Mucosa of descending colon (tissue), 3 donors: ENCODE data around the gene RBBP8NL. TPM values are rescaled to one million over a fixed set of nuclear protein-coding genes. Genes with fewer than 3 reads are reported as not detected.

ENCODE experiments used
- ATAC-seq: fragments of 200-7000 bp; cut with Tn5 transposase; one replicate; pipeline ENCODE4 v1.9.1; 2020; ENCODE audit warnings: mild to moderate bottlenecking, moderate library complexity
- DNase-seq, 3 donors: peaks; one replicate each; pipeline ENCODE4 v3.0.0-alpha.2; 2020
- H3K36me3 ChIP-seq: fragments of 200-600 bp; one replicate; pipeline ENCODE4 v1.8.0; 2021; ENCODE audit warnings: low read depth, mild to moderate bottlenecking
- H3K4me1 ChIP-seq: fragments of 200-600 bp; one replicate; pipeline ENCODE4 v1.8.0; 2021; ENCODE audit warnings: low read depth, mild to moderate bottlenecking
- H3K4me3 ChIP-seq: fragments of 200-600 bp; one replicate; pipeline ENCODE4 v1.8.0; 2021; ENCODE audit warnings: mild to moderate bottlenecking
- H3K9me3 ChIP-seq: fragments of 200-600 bp; one replicate; pipeline ENCODE4 v1.8.0; 2021; ENCODE audit warnings: mild to moderate bottlenecking
- intact Hi-C, 2 donors: fragments of 100-400 bp; cut with DNase I in 1 of 2; cut with micrococcal nuclease in 1 of 2; formaldehyde crosslinking; loops; one replicate each; pipeline versions ENCODE4 v1.11.0 to v1.11.1; 2022; cut with DNase I, micrococcal nuclease
- total RNA-seq, 3 donors: library from RNA; stranded (reverse); fragmentation: NEBNext Ultra II Directional in 2 of 3; extraction: Animal tissue kit (Norgen Biotek cat#: 25700) in 2 of 3; gene quantifications; one replicate each; pipeline versions ENCODE4 v1.2.1 to v1.2.4, GENCODE V29; 2021 to 2023
- TF ChIP-seq, protein P1 (sequence below): fragments of 200-600 bp; IDR thresholded peaks from one replicate; pipeline ENCODE4 v1.8.0; 2022; ENCODE audit warnings: antibody characterized with exemption, mild to moderate bottlenecking
- donor health status: DM: no; HTN: no; CAD: no; lungs with moderate emphysema.
- donor health status: DM: no; HTN: no; CAD: no.
- donor health status: DM: no; HTN: yes; CAD: no.

The RBBP8NL gene
- total RNA-seq, 3 donors from 2014 or later, result 2.3 to 7.0 (median 5.1) TPM

DNA sequence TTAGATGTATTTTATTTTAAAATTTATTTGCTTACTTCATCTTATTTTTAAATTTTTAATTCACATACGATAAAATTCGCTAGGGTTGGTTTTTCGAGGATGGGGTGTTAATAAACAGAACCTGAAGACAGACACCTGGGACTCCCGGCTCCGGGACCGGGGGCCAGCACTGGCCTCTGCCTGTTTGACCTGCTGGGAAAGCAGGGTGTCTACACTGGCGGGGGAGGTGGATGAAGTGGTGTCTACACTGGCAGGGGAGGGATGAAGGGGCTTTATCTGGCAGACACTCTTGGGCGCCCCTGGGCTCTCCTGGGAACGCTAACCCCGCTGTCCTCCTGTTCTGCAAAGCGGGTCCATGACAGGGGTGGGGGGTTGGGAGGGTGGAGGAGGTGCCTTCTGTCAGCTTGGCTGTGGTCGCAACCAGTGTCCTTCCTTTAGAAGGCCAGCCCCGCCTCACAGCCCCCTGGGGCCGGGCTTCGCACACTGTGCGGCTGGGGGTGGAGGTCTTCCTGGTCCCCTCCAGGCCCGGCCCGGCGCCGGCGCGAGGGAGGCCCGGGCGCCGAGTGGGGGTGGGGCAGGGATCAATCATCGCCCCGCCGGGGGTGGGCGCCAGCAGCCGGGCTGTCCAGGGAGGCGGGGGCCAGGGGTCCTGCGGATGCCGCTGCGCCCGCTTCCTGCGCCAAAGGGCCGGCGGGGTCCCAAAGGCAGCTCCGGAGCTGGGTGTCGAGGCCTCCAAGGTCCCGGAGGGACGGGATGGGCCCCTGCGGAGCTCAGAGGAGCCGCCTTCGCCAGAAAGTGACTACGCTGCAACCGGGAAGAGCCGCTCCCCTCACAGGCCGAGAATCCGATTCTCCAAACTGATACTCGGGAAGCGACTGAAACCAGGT lies 46.6 kb upstream of the RBBP8NL start:
- intact Hi-C loops, result no loop called here
- TF ChIP-seq, protein P1, sequence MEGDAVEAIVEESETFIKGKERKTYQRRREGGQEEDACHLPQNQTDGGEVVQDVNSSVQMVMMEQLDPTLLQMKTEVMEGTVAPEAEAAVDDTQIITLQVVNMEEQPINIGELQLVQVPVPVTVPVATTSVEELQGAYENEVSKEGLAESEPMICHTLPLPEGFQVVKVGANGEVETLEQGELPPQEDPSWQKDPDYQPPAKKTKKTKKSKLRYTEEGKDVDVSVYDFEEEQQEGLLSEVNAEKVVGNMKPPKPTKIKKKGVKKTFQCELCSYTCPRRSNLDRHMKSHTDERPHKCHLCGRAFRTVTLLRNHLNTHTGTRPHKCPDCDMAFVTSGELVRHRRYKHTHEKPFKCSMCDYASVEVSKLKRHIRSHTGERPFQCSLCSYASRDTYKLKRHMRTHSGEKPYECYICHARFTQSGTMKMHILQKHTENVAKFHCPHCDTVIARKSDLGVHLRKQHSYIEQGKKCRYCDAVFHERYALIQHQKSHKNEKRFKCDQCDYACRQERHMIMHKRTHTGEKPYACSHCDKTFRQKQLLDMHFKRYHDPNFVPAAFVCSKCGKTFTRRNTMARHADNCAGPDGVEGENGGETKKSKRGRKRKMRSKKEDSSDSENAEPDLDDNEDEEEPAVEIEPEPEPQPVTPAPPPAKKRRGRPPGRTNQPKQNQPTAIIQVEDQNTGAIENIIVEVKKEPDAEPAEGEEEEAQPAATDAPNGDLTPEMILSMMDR, result no peak
- no peak for DNase-seq
- no peaks in the 10 kb centered on the region for H3K9me3 ChIP-seq
- no peak overlapping the region for H3K4me3 ChIP-seq
- peaks cover 3% of the 10 kb centered on the region for H3K4me1 ChIP-seq
- H3K36me3 ChIP-seq, result no peaks in the 10 kb centered on the region
- ATAC-seq, result no peak

DNA sequence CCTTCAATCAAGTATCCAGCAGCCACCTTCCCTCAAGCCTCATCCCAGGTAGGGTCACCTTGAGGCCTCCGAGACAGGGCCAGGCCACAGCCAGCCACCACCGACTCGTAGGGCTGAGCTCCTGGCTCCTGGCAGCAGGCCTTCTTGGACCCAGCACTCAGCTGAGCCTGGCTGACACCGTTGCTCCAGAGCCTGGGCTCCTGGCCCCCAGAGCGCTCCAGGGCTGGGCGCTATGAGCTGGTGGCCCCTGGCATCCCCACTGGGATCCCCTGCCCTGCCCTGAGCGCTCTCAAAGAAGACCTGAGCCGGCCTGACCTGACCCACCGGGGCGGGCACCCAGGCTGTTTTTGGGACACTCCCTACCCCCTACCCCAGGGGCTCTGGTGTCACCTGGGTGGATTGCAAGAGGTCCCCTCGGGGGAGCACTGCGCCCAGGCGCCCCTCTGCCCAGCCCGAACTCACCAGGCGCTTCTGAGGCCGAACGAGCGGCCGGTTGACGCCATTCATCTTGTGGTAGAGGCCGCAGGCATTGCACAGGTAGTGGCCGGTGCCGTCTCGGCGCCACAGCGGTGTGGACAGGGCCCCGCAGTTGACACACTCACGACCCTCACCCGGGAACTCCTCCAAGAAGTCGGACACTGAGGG lies 45.7 kb upstream of the RBBP8NL start:
- no peak overlapping the region for H3K4me3 ChIP-seq
- DNase-seq, result no peak

DNA sequence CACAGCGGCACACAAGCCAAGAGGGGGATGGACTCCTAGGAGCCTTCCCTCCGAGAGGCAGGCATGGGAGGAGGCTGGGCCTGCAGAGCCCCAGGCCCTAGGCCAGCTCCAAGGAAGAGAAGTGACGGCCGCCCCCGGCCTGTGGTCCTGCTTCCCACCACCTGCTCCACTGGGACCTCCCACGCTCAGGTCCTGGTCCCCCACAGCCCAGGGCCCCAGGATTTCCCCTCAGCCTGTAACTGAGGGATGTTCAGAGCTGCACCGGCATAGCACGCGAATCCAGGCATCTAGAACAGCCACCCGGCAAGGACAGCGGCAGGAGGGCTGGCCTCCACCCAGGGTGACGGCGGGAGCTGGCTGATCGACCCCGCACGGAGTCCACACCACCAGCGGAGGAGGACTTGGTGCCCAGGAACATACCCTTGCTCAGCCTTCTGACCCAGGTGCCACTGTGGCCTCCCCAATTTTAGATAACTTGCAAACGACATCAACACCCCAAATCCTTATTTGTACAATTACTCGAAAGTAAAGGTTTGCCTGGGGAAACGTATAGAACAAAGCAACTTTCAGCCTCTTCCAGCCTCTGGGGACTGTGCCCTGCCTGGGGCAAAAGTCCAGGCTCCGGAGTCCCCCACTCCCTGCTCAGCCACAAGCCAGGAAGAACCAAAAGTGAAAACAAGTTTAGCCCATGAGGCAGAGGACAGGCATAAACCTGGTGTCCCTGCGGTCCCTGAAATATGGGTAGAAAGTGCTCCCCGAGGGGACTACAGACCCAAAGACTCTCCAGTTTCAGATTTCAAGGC lies 45.0 kb upstream of the RBBP8NL start:
- TF ChIP-seq, protein P1, result no peak
- no peak for DNase-seq
- peak; percentile 34 for ATAC-seq
- intact Hi-C loops, result no loop called here
- Histone ChIP-seq H3K4me3 (no peak overlapping the region), H3K4me1 (peaks cover 3% of the 10 kb centered on the region), H3K36me3 (no peaks in the 10 kb centered on the region), H3K9me3 (no peaks in the 10 kb centered on the region)

More for the DNA sequence above, 45.7 kb upstream of the RBBP8NL start:
- TF ChIP-seq, protein P1, result no peak
- no peak for ATAC-seq
- intact Hi-C loops, result no loop called here
- no peaks in the 10 kb centered on the region for H3K36me3 ChIP-seq
- H3K9me3 ChIP-seq, result no peaks in the 10 kb centered on the region
- peaks cover 3% of the 10 kb centered on the region for H3K4me1 ChIP-seq

DNA sequence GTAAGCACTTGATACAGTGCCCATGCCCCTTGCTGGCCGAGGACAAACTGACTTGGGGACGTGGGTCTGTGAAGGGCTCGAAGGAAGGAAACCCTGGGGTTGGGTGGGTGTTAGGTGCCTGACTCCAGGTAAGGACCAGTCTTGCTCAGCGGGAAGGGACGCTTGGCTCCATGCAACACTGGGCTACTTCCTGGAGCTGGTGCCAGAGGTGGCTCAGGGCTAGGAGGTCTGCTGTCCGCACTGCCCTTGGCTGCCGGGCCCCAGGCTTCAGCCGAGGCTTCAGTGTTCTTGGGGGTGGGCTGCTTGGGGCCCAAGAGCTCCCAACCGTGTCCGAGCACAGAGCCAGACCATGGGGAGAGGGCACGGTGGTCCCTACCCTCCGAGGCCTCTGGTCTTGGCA lies 43.1 kb upstream of the RBBP8NL start:
- intact Hi-C loops, result no loop called here
- ATAC-seq (no peak), DNase-seq (no peak)
- Histone ChIP-seq H3K4me3 (no peak overlapping the region), H3K9me3 (no peaks in the 10 kb centered on the region), H3K4me1 (no peaks in the 10 kb centered on the region), H3K36me3 (no peaks in the 10 kb centered on the region)
- TF ChIP-seq, protein P1, result no peak

DNA sequence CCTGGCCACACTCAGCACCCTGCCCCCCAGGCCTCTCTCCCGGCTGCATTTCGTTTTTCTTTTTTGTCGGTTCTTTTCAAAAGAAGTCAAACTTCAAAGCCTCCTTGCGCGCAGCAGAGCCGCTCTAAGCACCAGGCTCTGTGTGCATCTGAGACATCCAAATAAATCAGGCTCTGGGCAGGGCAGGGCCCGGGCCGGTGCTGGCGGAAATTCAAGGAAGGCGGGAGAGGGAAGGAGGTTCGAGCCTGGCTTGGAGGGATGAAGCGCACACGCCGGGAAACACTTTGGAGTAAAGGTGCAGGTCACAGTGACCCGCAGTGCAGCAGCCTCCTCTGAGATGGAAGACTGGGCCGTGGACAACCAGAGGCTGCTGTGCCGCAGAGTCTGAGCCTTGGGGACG lies 42.7 kb upstream of the RBBP8NL start:
- no peak overlapping the region for H3K4me3 ChIP-seq
- no peaks in the 10 kb centered on the region for H3K36me3 ChIP-seq
- no peaks in the 10 kb centered on the region for H3K9me3 ChIP-seq
- intact Hi-C loops, result no loop called here
- H3K4me1 ChIP-seq, result no peaks in the 10 kb centered on the region
- no peak for ATAC-seq
- no peak for DNase-seq
- TF ChIP-seq, protein P1, result no peak
